ENCODE measurements around the gene ERAL1. TPM values are rescaled to one million over a fixed set of nuclear protein-coding genes. Genes with fewer than 3 reads are reported as not detected.

ERAL1 gene
- total and polyA plus RNA-seq, 2 of the 4 experiments (the other 2 are of a cell fraction) = 34.1 to 62.3 TPM

DNA sequence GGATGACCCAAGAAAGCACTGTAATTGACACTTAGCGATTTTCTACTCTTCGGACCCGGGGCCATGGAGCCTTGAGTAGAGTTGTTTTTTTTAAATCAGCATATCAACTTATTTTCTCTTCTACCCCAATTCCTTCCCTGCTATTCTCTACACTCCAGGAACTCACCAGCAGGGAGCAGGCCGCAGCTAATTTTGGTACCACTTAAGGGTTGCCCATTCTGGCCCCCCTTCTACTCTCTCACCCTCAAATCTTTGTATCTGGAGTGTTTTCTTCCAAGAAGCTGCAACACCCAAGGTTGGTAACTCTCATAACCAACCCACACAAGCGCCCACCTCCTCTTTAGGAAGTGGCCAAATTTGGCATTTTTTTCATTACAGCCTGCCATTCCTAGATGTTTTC lies 5.5 kb upstream of the ERAL1 start:
- no peak for TF ChIP-seq CHD1 (IDR thresholded peaks at IDR 0.05; ENCODE audit: low read depth, low read length)
- TF ChIP-seq RCOR1 (IDR thresholded peaks at IDR 0.05; ENCODE audit: insufficient replicate concordance, low read length) = no peak
- no peak for TF ChIP-seq FOS (IDR thresholded peaks at IDR 0.05; ENCODE audit: low read depth, low read length)
- TF ChIP-seq, protein P1, sequence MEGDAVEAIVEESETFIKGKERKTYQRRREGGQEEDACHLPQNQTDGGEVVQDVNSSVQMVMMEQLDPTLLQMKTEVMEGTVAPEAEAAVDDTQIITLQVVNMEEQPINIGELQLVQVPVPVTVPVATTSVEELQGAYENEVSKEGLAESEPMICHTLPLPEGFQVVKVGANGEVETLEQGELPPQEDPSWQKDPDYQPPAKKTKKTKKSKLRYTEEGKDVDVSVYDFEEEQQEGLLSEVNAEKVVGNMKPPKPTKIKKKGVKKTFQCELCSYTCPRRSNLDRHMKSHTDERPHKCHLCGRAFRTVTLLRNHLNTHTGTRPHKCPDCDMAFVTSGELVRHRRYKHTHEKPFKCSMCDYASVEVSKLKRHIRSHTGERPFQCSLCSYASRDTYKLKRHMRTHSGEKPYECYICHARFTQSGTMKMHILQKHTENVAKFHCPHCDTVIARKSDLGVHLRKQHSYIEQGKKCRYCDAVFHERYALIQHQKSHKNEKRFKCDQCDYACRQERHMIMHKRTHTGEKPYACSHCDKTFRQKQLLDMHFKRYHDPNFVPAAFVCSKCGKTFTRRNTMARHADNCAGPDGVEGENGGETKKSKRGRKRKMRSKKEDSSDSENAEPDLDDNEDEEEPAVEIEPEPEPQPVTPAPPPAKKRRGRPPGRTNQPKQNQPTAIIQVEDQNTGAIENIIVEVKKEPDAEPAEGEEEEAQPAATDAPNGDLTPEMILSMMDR (conservative IDR thresholded peaks at IDR 0.05; ENCODE audit: low read depth, low read length) = peak; percentile 17; the same call in 1 of the 2 replicates
- TF ChIP-seq RFX5 (IDR thresholded peaks at IDR 0.05; ENCODE audit: low read depth, low read length) = no peak
- no peaks in the 10 kb centered on the region for H3K4me1 ChIP-seq (ENCODE audit: control insufficient read depth, insufficient read depth, low read length)
- H4K5ac ChIP-seq (ENCODE audit: low read depth, low read length) = no peak overlapping the region
- no peak overlapping the region for H3K18ac ChIP-seq (ENCODE audit: low read depth, low read length)
- CTCF ChIA-PET = interaction anchor here (0.6 to 1.5 kb wide), 2 partner anchors 10 to 62 kb away, joined by 3 to 4 read pairs; no protein-coding TSS in a partner anchor
- no peak overlapping the region for H2BK20ac ChIP-seq (ENCODE audit: low read depth, low read length)
- H3K56ac ChIP-seq (ENCODE audit: extremely low read depth, insufficient read depth, low read length) = no peak overlapping the region
- H2BK15ac ChIP-seq (ENCODE audit: low read depth, low read length) = no peak overlapping the region
- H2BK120ac ChIP-seq (ENCODE audit: low read depth, low read length) = no peak overlapping the region
- no peaks in the 10 kb centered on the region for H3K9me3 ChIP-seq (ENCODE audit: control insufficient read depth, insufficient read depth, low read length)
- H3K23ac ChIP-seq (ENCODE audit: low read depth, low read length) = no peak overlapping the region
- no peak overlapping the region for H3K4ac ChIP-seq (ENCODE audit: low read depth, low read length)
- no peaks in the 10 kb centered on the region for H3K27me3 ChIP-seq (ENCODE audit: control insufficient read depth, insufficient read depth, low read length)
- H3K9me1 ChIP-seq (ENCODE audit: insufficient read depth, low read length) = peaks cover 3% of the 10 kb centered on the region; the same call in 1 of the 2 replicates
- H3K4me3 ChIP-seq (ENCODE audit: insufficient read depth, low read depth, low read length) = no peak overlapping the region
- no peaks in the 10 kb centered on the region; a peak in 1 of 4 replicates for H3K79me1 ChIP-seq (ENCODE audit: low read depth in 1 of 2, low read length in 2 of 2)
- no peak overlapping the region for H3K14ac ChIP-seq (replicated peaks; ENCODE audit: low read depth, low read length)
- POLR2A ChIA-PET (ENCODE audit: unreplicated experiment) = no interaction called here
- dilution Hi-C loops (cut with HindIII; ENCODE audit: low sequenced_read_pairs, unreplicated experiment) = no loop called here
- H4K8ac ChIP-seq (ENCODE audit: low read depth in 2 of 2, low read length in 2 of 2) = no peak overlapping the region
- no peak for DNase-seq
- in situ Hi-C loops (cut with MboI; ENCODE audit: low sequenced_read_pairs) = no loop called here
- no peak overlapping the region for H2AFZ ChIP-seq (replicated peaks; ENCODE audit: low read length, poor library complexity)
- no peak overlapping the region for H2AK5ac ChIP-seq (ENCODE audit: low read depth, low read length)
- H2AK9ac ChIP-seq (replicated peaks; ENCODE audit: low read depth, low read length, poor library complexity) = no peak overlapping the region
- intact Hi-C loops (cut with micrococcal nuclease) = no loop called here
- H2BK5ac ChIP-seq (ENCODE audit: low read depth, low read length, poor library complexity, severe bottlenecking) = no peak overlapping the region
- ATAC-seq (ENCODE audit: low read depth) = no peak
- no peak overlapping the region for H4K91ac ChIP-seq (ENCODE audit: insufficient read depth, low read depth, low read length)
- BruUV-seq (replicated peaks) = no TSS peak
- H3K4me2 ChIP-seq (ENCODE audit: low read depth, low read length) = no peak overlapping the region
- no peak overlapping the region for H3K27ac ChIP-seq (ENCODE audit: insufficient read depth, low read length)
- WGBS, 2 experiments (ENCODE audit: extremely low coverage in 2 of 2, insufficient read length in 1 of 2) = 100% methylated on average over 1 of the region's 5 CpGs; no CpG with 5 or more reads in 1 of the 2 experiments
- H3K9ac ChIP-seq (ENCODE audit: low read depth, low read length) = no peak overlapping the region
- no peaks in the 10 kb centered on the region for H3K36me3 ChIP-seq (ENCODE audit: control insufficient read depth, insufficient read depth, low read length)
- H4K20me1 ChIP-seq (ENCODE audit: insufficient read depth, low read length) = no peaks in the 10 kb centered on the region
